AML-193 (cell line): ENCODE measurements around the gene CLTRN.
"Not testable (repeated sequence)": the region's sequence is repeated elsewhere in the genome, so short reads cannot be mapped to it uniquely, and the experiment has no call there.

Experiments used
- DNase-seq, 2 experiments: peaks; one replicate each; lab custom pipeline; 2025; lab: John Stamatoyannopoulos, UW

CLTRN gene

DNA sequence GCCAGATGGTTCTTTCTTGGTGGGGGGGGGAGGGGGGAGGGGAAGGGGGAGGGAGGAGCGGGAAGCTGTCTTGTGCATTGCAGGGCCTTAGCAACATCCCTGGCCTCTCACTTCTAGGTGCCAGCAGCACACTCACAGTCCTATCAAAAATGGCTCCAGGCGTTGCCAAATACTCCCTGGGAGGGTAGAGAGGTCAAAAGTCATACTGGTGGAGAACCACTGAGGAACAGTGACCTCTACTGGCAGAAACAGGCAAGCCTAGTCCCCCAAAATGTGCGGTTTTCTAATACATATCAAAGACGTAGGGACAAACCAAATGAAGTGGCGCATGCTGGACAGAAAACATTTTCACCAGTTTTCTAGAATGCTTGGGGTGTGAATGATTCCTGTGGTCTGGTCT, 17.1 kb downstream of the CLTRN start:
- DNase-seq: not testable (repeated sequence)

DNA sequence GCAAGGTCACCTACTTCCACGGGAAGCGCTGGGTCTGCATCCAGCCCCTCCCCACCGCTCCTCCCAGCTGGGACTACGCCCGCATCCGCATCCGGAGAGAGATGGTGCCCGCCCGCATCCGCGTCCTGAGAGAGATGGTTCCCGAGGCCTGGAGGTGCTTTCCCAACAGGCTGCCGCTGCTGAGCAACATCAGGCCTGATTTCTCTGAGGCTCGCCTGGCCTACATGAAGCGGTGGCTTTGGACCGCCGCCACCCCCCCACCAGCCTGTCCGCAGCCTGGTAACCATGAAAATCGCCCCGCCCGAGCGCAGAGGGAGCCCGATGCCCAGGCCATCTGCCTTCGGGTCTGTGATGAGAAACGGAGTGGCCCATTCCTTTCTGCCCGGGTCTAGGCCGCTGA, 18.1 kb downstream of the CLTRN start:
- DNase-seq: no peak

DNA sequence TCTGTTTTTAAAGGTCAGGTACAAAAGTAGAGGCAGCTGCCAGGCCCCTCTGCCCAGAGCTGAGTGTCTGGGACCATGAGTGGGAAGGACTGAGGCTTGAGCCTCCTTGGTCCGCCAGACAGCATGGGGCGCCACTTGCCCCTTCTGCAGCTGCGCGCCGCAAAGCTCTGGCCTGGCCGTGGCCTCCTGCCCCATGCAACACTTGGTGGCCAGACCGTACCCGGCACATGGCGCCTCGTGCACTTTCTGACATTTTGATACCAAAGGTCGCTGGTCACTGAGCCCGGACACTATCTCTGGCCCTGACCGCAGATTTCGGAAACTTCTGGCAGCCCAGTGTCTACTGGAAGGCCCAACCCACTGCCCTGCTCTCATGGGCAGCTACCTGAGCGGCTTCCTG, 18.6 kb downstream of the CLTRN start:
- no peak for DNase-seq

DNA sequence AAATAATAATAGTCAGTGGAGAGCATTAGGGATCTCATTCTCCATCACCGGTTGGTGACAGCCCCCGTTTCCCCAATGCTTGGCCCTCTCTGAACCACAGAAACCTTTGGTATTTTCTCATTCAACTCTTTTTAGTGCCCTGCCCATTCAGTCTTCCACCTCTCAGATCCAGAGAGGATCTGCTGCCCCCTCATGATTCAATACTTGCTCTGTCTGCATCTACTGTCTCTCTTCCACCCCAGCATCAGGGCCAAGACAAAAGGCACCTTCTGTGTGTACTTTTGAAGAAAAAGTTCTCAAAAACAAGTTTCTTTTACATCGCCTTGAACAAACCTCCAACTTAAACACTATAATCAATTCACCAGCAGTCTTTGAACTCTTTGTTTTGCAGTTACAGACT, 19.3 kb downstream of the CLTRN start:
- DNase-seq: no peak

DNA sequence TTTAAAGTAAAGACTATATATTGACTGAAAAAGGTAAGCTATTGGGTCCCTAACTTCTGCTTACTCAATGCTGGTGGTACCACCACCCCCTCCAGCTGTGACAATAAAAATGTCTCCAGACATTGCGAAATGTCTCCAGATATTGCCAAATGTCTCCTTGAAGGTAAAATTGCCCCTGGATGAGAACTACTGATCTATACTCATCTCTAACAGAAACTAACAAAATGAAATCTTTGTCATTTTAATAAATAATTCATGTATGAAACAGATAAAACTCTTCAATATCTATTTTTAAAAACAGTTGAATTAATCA, 20.1 kb downstream of the CLTRN start:
- DNase-seq: no peak

- DNase-seq: no peak
These were observed 20.6 kb downstream of the CLTRN start for GRCh38 chrX:15643786-15644559.

GRCh38 chrX:15631637-15632036, 33.0 kb downstream of the CLTRN start:
- DNase-seq: no peak

DNA sequence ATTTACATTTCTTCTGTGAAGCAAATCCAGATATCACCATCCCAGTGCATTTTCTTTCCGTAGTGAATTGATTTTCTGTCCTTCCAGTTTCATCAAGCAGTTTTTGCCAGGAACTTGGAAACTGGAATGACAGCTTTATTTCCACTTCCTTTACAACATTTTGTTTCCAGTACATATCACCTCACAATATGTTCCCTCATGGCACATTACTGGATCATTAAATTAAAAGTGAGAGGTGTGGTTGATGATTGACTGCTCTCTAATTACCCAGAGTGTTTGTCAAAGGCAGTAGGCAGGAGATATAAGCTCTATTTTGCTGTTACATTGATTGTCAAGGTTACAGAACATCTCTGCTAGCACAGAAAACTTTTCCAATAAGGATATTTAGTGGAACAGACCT, 41.6 kb downstream of the CLTRN start:
- no peak for DNase-seq

GRCh38 chrX:15619053-15619755, 45.4 kb downstream of the CLTRN start:
- DNase-seq: no peak

GRCh38 chrX:15617111-15617510, 47.5 kb downstream of the CLTRN start:
- no peak for DNase-seq

GRCh38 chrX:15616531-15616930, 48.1 kb downstream of the CLTRN start:
- DNase-seq: no peak

- DNase-seq: no peak
These were observed 57.5 kb downstream of the CLTRN start for GRCh38 chrX:15607067-15607466.

DNA sequence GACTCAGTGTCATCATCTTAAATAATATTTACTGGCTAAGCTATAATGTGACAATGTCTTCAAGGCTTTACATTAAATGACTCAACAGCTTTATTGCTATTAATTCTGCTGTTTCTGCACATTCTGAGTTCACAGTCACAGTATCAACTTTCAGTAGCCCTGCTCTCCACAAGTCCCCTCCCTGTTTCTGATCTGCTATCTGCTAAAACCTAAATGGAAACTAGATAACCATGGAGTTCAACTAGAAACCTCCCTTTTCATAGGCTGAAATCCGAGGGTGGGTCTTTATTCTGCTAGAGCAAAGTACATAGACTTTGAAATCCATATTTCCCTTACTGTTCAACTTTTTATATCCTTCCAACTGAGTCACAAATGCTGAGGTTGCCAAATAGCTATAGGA, 58.5 kb downstream of the CLTRN start:
- DNase-seq: no peak

DNA sequence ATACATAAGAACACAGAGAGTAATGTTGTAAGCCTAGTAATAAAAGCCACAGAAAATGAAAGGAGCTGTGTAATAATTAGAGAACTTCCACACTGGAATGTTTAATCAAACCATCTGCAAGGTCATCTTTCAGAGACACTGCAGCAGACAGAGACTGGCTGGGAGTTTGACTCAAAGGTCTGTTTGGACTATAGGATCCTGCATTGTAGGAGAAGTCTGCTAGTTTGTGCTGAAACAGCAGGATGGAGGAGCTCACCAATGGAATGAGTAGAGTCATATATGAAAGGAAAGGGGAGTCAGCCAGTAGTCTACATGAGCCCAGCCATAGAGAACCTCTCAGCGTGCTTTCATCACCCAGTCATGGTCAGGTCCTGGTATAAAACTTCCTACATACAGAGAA, 59.4 kb downstream of the CLTRN start:
- no peak for DNase-seq

GRCh38 chrX:15602761-15603160, 61.8 kb downstream of the CLTRN start:
- DNase-seq: no peak

DNA sequence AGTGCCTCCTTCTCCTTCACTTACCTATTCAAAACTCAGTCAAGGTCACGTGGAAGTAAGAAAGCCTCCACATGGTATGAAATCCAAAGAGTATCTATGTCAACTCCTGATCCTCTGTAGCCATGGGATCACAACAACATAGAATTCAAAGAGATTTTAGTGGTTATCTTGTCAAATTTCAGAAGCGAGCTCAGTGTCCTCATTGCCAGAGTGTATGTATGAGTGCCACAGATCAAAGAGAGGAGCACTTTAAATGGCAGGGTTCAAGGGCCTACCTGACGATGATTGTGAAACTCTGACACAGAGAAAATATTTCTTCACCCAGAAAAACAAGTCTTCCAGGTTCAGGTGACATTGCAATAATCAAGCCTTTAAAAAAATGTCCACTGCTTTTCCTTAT, 62.7 kb downstream of the CLTRN start:
- no peak for DNase-seq

DNA sequence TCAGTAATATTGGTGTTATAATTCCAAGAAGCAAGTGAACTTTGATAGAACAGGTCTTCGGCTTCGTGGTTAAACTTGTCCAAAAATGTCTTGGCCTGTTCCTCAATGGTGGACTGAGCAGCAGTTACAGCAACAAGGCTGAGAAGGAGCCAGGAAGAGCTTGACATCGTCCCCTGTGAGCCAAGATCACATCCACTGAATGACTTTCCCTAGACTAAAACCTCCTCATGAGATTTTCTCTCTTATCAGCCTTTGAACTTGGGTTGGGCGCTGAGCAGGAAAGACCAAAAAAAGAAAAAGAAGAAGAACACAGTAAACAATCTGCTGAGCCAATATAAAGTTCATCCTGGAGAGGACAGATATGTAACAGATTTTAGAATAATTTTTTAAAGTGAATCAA, 63.9 kb downstream of the CLTRN start, which contains the start of gene ACE2:
Gene ACE2, minus strand, starts transcription at position 216 of the 400 bp plus-strand sequence. Its CDS starts 49 bp downstream, at position 167.
- DNase-seq: no peak

GRCh38 chrX:15600049-15600448, 64.6 kb downstream of the CLTRN start:
- no peak for DNase-seq

GRCh38 chrX:15599461-15599860, 65.1 kb downstream of the CLTRN start:
- no peak for DNase-seq

DNA sequence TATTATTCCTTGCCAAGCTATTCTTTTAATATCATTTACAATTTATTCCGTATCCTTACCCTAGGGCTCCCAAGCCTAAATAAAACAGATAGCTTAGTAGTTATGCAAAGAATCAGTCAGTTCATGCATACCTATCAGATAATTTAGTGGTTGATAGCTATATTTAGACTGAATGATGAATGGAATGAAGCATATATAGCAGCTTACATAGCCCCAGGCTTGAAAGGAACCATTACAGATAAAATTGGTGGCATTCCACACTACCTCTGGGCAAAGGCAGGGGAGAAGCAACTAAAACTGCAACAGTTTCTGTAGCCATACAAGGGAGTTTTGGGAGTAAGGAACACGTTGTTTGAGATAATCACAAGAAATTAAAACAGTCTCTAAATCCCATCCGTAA, 66.6 kb downstream of the CLTRN start:
- DNase-seq: no peak

DNA sequence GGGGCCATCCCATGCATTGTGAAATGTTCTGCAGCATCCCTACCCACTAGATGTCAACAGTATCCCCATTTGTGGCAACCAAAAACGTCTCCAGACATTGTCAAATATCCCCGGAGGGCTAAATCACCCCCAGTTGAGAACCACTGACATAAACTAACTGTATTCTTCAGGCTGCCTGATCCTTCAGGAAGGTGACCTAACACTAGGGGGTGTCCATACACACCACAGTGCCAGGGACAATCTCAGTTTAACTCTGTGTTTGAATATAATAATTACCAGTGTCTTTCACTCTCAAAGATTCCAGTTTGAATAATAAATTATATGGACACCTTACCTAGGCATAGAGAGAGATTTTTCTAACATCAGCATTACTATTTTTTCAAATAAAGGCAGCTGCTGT, 70.2 kb downstream of the CLTRN start:
- no peak for DNase-seq

DNA sequence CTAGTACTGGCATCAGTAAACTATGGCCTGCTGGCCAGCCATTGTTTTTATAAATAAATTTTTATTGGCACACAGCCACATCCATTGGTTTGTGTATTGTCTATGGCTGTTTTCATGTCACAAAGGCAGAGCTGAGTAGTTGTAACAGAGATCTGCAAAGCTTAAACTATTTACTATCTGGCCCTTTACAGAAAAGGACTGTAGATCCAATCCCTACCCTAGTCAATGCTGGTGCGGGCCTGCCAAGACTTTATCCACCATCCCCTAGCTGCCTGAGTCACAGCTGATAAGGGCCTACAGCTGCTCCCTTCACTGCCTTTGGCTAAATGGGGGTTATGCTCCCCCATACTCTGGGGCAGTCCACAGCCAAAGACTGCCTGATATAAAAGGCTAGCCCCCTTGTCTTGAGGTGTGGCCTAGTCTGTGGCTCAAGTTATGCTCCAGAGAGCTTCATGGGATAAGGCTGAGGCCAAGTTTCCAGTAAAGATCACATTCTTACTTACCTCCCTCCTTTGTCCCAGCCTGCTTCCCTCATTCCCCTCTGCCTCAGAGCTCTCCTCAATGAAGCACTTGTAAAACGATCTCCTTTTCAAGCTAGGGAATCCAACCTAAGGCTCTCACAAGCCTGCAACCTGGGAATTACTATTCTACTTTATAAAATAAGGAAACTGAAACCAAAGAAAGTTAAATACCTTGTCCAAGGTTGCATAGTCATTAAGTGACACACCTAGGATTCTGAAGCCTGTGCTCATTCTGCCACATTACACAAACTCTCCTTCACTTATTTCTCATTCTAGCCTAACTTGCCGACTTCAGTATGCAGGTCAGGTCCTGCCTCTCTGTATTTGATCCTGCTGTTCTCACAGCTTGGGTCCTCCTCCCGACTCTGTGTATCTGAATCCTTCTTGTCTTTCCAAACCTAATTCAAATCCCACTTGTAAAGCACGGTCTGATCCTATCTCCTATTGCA, 84.5 kb downstream of the CLTRN start:
- DNase-seq: no peak
